Stimulated activated CD8-positive, alpha-beta memory T cell treated with anti-CD3 and anti-CD28 coated beads, Interleukin-4, amount 100 ng/mL, for 1 hour (primary cell): Measurements from ENCODE around the gene AFMID.
A peak's percentile ranks its signal among the peaks of the same experiment; 100 is the strongest.
"Not testable (repeated sequence)": the region's sequence is repeated elsewhere in the genome, so short reads cannot be mapped to it uniquely, and the experiment has no call there.

ENCODE experiments used
- DNase-seq, 2 donors: peaks; one replicate each; pipeline ENCODE4 v3.0.0-alpha.2; 2020; ENCODE audit warnings: low read depth in 2 of 2, low spot score in 1 of 2

The AFMID gene, protein sequence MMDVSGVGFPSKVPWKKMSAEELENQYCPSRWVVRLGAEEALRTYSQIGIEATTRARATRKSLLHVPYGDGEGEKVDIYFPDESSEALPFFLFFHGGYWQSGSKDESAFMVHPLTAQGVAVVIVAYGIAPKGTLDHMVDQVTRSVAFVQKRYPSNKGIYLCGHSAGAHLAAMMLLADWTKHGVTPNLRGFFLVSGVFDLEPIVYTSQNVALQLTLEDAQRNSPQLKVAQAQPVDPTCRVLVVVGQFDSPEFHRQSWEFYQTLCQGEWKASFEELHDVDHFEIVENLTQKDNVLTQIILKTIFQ

DNA sequence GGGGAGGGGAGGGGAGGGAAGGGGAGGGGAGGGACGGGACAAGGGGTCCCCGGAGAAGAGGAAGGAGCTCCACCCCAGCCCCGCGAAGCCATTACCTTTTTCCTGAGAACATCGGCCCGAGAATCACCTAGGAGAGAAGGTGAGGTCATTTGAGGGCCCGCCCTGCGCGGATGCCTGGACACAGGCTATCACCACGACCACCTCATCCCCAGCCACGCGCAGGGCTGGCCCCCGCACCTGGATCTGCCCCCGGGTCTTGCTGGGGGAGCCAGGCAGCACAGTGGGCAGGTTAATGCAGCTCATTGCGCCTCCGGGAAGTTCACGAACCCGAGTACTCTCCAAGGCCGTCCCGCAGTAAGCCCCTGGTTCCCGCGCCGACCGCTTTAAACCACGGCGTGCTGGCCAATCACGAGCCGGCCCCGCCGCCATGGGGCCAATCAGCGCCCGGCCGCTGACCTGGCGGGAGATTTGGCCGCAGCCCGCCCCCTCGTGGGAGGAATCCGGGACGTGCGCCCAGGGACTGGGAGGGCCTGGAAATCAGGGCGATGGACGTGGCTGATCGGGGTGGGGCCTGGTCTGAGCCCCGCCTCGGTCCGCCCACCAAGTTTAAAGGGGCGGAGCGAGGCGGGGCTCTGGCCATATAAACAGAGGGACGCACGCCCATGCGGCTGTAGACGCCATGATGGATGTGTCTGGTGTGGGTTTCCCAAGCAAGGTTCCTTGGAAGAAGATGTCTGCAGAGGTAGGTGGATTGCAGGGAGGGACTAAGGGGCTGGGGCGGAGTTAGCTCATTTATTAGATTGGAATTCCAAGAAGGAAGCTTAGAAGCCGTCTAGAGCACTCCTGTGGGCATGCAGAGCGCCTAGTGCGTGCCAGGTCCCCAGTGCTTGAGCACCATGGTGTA is at the start of gene AFMID, which contains the start of gene TK1:
AFMID (plus strand) TSS at position 671 of the 904 bp plus-strand sequence; CDS start at position 680, 9 bp downstream.
TK1 (minus strand) TSS at position 361 of the 904 bp plus-strand sequence; CDS start at position 303, 58 bp downstream.
- peak; percentile 26 to 51 for DNase-seq

DNA sequence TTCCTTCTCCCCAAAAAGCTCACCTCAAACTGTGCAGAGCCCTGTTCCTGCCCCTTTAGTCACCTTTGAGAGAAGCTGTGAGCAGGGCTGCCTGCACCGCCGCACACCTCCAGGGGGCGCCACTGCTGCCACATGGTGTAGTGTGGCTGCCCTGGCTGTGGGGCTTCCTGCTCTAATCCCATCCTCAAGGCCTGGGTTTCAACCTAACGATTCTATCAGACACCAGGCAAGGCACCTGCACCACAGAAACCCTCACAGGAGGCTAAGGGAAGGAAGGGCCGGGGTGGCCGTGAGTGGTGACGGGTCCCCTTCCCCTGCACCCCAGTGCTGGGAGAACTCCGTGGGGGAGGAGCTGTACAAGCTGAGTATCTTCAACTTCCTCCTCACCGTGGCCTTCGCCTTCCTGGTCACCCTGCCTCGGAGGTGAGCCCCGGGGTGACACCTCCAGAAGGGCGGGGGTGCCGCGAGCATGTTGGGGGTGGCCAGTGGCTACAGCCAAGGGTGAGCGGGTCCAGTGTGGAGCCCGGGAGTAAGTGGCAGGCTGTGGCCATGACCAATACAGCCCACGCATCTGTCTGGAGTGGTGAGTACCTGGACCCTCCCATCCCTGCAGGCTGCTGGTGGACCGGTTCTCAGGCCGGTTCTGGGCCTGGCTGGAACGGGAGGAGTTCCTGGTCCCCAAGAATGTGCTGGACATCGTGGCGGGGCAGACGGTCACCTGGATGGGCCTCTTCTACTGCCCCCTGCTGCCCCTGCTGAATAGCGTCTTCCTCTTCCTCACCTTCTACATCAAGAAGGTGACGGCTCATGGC is 49.6 kb upstream of the AFMID start:
- no peak for DNase-seq

DNA sequence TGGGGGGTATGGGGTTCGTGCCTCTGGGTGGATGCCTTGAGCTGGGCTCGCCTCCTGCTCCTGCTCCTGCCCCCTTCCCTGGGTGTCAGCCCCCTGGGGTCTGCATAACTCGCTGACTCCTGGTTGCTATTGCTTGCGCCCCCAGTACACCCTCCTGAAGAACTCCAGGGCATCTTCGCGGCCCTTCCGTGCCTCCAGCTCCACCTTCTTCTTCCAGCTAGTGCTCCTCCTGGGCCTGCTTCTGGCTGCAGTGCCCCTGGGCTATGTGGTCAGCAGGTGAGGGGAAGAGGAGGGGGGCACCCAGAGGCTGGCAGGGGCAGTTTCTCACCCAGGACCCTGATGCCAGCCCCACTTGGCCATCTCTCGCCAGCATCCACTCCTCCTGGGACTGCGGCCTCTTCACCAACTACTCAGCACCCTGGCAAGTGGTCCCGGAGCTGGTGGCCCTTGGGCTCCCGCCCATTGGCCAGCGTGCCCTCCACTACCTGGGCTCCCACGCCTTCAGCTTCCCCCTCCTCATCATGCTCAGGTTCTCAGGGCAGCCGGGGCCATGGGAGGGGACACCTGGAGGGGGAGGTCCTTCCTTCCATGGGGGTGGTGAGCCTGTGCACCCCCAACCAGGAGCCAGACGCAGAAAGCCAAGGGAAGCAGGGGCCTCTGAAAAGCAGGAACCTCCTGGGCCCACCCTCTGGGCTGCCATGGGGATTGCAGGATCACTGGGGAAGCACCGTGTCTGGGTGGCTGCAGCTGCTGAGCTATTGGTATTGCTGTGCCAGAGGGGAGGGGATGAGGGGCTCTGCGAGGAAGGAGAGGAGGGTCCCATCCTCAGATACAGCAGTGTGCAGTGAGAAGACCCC is 48.7 kb upstream of the AFMID start:
- no peak for DNase-seq

DNA sequence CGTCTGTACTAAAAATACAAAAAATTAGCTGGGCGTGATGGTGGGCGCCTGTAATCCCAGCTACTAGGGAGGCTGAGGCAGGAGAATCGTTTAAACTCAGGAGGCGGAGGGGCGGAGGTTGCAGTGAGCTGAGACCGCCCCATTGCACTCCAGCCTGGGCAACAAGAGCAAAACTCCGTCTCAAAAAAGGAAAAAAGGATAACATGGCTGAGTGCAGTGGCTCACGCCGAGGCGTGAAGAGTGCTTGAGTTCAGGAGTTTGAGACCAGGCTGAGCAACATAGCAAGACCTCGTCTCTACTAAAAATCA is 47.3 kb upstream of the AFMID start:
- DNase-seq = not testable (repeated sequence)

DNA sequence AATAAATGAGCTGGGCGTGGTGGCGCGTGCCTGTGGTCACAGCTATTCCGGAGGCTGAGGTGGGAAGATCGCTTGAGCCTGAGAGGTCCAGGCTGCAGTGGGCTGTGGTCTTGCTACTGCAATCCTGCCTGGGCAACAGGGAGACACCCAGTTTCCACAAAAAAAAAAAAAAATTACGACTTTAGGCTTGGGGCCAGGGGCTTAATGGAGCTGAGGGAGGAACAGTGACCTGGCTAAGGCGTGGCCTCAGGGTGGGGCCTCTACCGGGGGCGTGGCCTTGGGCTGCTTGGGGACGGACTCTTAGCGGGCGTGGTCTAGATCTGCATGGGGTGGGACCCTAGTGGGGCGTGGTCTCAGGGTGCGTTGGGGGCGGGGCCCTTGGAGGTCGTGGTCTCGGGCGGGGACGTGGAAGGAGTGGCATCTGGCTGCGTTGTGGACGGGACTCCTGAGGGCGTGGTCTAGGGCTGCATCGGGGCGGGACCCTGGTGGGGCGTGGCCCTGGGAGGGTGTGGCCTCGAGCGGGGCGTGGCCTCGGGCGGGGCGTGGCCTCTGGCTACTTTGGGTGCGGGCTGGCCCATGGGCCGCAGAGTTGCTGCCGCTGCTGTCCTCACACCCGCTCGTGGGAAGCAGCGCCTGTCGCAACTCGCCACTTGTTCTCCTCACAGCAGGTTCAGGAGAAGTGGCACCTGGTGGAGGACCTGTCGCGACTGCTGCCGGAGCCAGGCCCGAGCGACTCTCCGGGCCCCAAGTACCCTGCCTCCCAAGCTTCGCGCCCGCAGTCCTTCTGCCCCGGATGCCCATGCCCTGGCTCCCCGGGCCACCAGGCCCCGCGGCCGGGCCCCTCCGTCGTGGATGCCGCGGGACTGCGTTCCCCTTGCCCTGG is 46.8 kb upstream of the AFMID start:
- DNase-seq = peak; percentile 74 to 85

DNA sequence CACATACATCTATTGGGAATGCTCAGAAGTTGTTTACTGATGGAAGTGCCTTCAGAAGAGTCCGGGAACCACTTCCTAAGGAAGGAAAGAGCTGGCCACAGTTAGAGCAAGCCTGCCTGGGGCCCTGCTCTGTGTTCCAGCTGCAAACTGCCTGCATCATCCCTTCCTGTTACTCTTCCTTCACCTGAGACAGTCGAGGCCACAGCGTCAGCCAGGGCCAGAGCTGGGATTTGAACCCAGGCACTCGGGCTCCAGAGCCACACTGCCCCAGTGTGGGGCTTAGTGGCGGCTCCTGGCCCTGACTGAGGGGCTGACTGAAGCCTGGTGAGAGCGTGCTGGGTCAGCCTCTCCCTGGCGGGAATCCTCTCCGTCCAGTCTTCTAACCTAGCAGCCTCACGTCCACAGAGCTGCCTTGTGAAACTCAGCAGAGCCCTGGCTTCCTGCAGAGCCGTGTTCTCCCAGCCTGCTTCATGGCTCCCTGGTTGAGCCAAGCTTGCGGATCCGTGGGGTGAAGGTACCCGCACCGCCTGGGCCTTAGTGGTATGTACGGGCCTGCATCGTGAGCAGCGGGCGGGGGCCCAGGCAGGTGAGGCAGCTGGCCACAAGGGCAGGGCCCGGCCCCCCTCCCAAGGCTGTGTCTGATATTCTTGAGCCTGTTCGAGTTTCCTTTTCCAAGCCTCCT is 45.6 kb upstream of the AFMID start:
- no peak for DNase-seq

DNA sequence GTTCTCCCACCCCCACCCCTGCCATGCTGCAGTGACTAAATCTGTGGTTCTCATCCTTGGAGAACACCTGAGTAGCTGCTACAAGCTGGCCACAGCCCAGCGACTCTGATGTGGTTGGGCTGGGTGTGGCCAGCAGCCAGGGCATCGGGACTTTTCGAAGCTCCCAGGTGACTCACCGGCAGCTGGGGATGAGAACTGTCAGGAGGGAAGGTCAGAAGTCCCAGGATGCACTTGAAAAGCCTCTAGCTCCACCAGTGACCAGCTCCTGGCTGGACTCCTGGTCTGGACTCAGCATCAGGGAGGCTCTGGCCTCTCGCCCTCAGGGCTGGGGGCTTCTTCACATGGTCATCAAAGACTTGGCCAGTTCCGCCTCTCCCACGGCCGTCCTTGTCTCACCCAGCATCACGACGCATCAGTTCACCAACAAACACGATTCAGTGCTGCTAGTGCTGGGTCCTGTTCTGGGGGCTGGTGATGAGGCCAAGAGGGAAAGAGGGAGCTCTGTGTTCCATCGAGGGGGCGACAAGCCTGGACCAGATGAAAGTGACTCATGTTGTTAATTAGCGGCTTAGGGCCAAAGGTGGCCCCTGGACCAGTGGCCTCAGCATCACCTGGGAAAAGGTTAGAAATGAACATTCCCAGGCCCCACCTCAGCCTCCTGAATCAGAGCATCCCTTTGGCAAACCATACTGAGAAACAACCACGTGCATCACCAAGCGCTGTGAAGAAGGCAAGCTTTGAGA is 44.9 kb upstream of the AFMID start:
- no peak for DNase-seq

DNA sequence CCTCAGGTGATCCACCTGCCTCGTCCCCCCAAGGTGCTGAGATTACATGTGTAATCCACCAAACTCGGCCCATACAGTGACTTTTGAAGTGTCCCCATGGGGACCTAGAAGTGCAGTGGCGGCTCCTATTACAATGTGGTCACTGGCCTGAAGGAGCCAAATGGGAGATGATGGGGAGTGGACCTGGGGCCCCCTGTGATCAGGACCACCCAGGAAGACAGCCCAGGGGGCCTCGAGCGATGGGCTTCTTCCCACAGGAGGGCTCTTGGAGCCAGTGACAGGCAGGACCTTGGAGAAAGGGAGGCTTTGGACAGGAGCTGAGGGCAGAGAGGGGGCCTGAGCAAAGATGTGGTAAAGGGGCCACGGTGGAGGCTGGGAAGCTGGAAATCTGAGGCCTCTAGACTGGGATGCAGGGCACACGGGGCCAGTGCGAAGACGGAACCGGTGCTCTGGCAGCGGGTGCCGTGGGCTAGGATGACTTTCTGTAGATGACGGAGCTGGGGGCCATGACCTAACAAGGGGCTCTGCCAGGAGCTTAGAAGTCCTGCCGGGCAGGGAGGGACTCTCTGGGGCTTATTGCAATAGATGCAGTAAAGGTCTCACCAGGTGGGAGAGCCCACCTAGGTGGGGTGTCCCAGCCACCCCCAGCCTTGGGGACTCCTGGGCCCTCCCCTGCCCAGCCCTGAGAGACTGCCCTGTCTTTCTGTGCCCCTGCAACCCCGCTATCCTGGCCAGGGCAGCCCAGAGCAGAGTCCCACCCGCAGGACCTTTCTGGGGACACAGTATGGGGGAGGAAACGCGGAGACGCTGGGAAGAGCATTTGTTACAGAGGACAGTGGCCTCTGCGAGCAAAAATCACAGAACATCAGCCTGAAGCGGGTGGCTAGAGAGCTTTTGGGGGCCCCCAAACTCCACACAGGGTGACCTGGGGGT is 43.7 kb upstream of the AFMID start:
- no peak for DNase-seq

DNA sequence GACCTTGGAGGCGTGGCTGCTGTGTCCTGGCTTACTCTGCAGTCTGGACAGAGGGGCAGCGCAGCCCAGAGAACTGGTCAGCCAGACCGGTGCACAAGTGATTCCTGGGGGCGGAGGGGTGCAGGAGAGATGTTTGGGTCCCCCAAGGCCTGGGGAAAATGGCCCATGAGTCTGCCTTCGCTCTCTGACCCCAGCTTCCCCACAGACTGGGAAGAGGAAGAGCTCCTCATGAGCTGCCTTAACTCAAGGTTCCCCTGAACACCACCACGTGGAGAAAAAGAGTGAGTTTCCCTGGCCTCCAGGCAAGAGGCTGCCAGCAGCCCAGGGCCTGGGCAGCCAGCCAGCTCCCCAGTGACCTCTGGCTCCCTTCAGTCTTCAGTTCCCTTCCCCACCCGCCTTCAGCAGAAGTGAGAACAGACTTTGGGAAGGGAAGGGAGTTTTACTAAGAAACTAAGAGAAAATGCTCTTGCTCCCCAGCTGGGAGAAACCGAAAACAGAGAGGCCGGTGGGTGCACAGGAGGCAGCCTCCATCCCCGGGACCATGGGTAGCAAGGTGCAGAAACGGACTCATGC is 42.9 kb upstream of the AFMID start:
- DNase-seq = no peak

DNA sequence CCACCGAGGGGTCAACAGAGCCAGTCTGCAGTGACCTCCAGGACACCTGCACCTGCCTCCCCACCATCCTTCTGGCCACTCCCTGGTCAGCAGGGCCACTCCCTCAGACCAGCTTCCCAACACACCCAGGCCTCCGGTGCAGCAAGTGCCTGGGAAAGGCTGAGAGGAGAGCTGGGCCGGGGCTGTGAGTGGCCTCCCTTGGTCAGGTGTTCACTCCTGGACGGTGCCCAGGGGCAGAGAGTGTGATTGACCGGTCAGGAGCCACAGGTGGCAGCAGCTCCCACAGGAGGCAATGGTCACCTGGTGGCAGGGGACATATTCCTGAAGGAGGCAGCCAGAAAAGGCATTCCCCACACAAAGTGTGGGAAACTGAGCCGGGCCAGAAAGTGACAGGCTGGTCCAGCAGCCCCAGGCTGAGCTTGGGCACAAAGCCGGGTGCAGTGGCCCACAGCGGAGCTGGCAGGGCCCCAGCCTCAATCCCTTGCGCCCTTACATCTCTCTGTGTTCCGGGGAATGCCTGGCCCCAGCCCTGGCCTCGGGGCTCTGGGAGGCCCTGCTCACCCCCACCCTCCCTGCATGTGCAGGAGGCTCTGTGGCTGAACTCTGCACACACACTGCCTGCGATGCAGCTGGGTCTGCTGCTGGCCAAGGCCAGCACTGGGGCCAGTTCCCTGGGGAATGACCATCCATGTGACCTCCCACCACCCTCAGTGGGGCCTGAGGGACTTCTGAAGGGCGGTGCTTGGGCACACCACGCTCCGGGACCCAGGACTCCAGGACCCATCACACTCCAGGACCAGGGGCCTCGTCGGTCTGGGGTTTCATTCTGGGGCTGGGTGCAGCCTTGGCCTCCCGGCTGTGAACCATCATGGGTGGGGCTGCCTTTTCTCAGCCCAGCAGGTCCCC is 42.2 kb upstream of the AFMID start:
- DNase-seq = no peak

DNA sequence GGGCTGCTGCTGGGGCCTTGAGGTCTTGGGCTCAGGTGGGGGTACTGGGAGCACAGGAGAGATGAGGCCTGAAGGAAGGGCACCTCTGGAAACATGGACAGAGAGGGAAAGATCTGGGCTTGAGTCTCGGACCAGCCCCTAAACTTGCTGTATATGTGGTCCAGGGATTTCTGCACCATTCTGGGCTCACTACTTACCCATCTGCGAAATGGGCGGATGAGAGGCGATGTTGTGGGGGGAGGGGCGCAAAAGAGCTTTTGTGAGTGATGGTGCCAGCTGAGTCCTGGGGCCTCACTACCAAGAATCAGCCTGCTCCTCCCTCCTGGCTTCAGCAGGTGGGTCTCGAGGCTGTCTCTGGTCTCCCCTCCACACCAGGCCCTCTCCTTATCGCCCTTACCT is 40.7 kb upstream of the AFMID start:
- DNase-seq = no peak

DNA sequence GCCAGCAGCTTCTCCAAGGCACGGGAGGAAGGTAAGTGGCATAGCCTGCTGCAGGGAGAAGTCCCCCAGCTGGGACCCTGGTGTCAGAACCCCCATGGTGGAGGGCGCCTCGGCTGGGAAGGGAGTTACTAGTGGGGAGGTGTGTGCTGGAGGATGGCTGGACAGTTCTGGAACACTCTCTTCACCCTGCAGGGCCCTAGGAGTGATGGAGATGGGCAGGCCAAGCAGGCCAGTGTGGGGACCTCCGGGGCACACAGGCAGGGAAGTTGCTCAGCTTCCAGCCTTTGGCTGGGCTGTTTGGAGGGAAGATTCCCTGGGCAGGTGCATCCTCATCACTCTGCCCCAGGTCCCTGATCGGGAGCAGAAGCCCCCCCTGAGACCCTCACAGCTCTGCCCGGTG is 40.3 kb upstream of the AFMID start:
- DNase-seq = no peak

DNA sequence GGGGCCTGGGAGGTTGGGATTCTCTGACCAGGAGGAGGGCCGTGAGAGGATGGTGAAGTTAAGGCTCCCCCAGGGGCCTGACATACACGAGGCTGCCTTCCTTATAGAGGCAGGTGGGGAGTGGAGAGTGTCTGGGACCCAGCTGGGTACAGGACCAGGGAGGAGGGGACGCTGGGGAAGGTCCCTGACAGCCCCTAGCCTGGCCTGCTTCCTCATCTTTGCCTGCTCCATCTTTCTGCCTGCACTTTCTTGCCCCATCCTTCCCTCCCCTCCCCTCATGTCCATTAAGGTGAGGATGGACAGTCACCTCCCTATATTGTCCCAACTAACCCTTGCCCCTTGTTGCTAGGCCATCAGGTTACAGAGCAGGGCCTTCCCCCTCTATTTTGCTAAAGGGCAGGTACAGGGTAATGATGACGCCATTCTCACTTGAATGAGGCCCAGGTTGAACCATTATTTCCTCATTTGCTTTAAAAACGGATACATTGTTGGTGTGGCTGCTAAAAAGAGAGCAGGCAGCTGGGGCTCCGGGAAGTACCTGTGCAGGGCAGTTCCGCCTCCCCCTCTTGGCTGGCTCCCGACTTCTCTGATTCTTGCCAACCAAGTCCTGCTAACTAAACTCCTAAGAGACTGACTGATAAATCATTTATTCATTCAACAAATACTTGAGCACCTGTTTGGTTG is 39.7 kb upstream of the AFMID start:
- no peak for DNase-seq

DNA sequence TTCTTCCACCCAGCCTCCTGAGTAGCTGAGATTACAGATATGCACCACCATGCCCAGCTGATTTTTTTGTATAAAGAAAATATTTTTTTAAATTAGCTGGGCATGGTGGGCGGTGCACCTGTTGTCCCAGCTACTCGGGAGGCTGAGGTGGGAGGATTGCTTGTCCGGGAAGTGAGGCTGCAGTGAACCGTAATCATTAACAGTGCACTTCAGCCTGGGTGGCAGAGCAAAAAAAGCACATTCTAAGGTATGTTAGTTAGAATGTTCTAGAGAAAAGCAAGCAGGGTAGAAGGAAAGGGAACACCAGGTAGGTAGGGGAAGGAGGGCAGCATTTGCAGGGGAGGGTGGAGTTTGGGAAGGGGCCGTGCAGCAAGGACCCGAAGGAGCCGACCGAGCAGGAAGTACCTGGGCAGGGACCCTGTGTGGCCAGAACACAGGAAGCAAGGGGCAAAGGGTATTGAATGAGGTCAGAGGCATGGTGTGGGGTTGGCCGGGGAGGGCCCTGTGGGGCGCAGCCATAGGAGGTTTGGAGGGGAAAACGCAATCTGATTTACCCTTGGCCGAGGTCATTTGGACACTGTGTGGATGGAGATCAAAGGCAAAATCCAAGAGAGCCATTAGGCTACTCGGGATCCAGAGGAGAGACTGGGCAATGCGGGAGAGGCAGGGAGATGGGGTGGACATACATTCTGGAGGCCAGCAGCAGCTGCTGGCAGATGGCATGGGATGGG is 38.7 kb upstream of the AFMID start:
- no peak for DNase-seq
